K562 (cell line): Measurements from ENCODE around the gene GNAT2. TPM values are rescaled to one million over a fixed set of nuclear protein-coding genes. Genes with fewer than 3 reads are reported as not detected.

Experiments used
- ATAC-seq: fragments of 200-7000 bp; cut with Tn5 transposase; 3 replicates; pipeline ENCODE4 v1.9.1; 2020; ENCODE audit warnings: moderate library complexity
- BruUV-seq: library from RNA; stranded (reverse); fragments of 400-500 nt; replicated peaks from 2 replicates; lab custom pipeline; 2021; lab: Mats Ljungman, UMichigan
- CTCF ChIA-PET: fragments of 300-600 bp; formaldehyde crosslinking; extraction: SDS; loops from one replicate; lab custom pipeline; 2021; ENCODE audit warnings: low intra/inter-chr PET ratio; lab: Yijun Ruan, JAX
- POLR2A ChIA-PET: fragments of 300-600, 350-650 bp; sonication (Branson Sonifier 250); formaldehyde crosslinking; extraction: SDS; loops from one replicate; lab custom pipeline; 2021; ENCODE audit warnings: antibody characterized with exemption, inconsistent platforms; lab: Yijun Ruan, JAX
- DNase-seq, 4 experiments: peaks; one replicate each; pipeline versions ENCODE4 v3.0.0 to v3.0.0-alpha.2; 2011 to 2018; ENCODE audit warnings: low spot score in 3 of 4, mixed read lengths in 3 of 4; ENCODE audit errors: extremely low read depth in 1 of 4
- FAIRE-seq: peaks from 2 replicates; lab custom pipeline; 2011; peaks lifted over from hg19 to GRCh38; lab: Jason Lieb, UNC
- H2AFZ ChIP-seq: 2 replicates; pipeline ENCODE4 v1.6.0; 2011; ENCODE audit warnings: low read depth, low read length, control low read depth, inconsistent platforms
- H3K27ac ChIP-seq: fragments of 200-600 bp; 3 replicates; pipeline ENCODE4 v1.8.0; 2011; ENCODE audit warnings: low read depth, mild to moderate bottlenecking, control low read depth, inconsistent platforms, low read length, moderate library complexity, mixed read lengths; ENCODE audit errors: extremely low read depth
- H3K27me3 ChIP-seq, 2 experiments: fragments of 300-600 bp in 1 of 2; 2 replicates in 1 of 2; 3 replicates in 1 of 2; pipeline versions ENCODE4 v1.6.0 to v1.8.0; 2011; ENCODE audit warnings: inconsistent platforms in 2 of 2, low read length in 2 of 2, mild to moderate bottlenecking in 1 of 2, mixed read lengths in 1 of 2, moderate library complexity in 1 of 2; ENCODE audit not compliant: control insufficient read depth in 2 of 2, insufficient read depth in 2 of 2
- H3K36me3 ChIP-seq: fragments of 300-600 bp; 3 replicates; pipeline ENCODE4 v1.8.0; 2011; ENCODE audit warnings: mild to moderate bottlenecking, low read length, inconsistent platforms; ENCODE audit not compliant: control insufficient read depth, insufficient read depth
- H3K4me1 ChIP-seq, 2 experiments: fragments of 200-600 bp in 1 of 2; replicated peaks in 1 of 2; 2 replicates in 1 of 2; 3 replicates in 1 of 2; pipeline versions ENCODE4 v1.5.1 to v1.8.0; 2011; ENCODE audit warnings: inconsistent platforms in 2 of 2, low read length in 2 of 2, mild to moderate bottlenecking in 1 of 2, mixed read lengths in 1 of 2, moderate library complexity in 1 of 2; ENCODE audit not compliant: control insufficient read depth in 2 of 2, insufficient read depth in 2 of 2
- H3K4me2 ChIP-seq: 2 replicates; pipeline ENCODE4 v1.6.1; 2011; ENCODE audit warnings: low read length, control low read depth, inconsistent platforms, mixed read lengths; ENCODE audit not compliant: insufficient read depth
- H3K4me3 ChIP-seq: fragments of 200-600 bp; sonication (generic), shearing (Covaris generic); 2 replicates; pipeline ENCODE4 v1.5.1; 2016; ENCODE audit warnings: control low read depth, inconsistent platforms
- H3K79me2 ChIP-seq: fragments of 200-600 bp; 3 replicates; pipeline ENCODE4 v1.8.0; 2011; ENCODE audit warnings: low read length, inconsistent platforms; ENCODE audit not compliant: control insufficient read depth, insufficient read depth
- H3K9ac ChIP-seq, 2 experiments: 2 replicates each; pipeline versions ENCODE4 v1.6.0 to v1.6.1; 2011; ENCODE audit warnings: low read depth in 2 of 2, low read length in 2 of 2, control low read depth in 1 of 2, inconsistent platforms in 1 of 2, mild to moderate bottlenecking in 1 of 2, mixed read lengths in 1 of 2; ENCODE audit not compliant: insufficient read depth in 1 of 2
- H3K9me1 ChIP-seq: one replicate; pipeline ENCODE4 v1.6.0; 2011; ENCODE audit warnings: inconsistent platforms, mild to moderate bottlenecking, low read length, moderate library complexity; ENCODE audit not compliant: control insufficient read depth, insufficient read depth
- H3K9me3 ChIP-seq: replicated peaks from 2 replicates; pipeline ENCODE4 v1.5.1; 2011; ENCODE audit warnings: low read depth, low read length, inconsistent platforms; ENCODE audit not compliant: control insufficient read depth, insufficient read depth
- H4K20me1 ChIP-seq: replicated peaks from 2 replicates; pipeline ENCODE4 v1.6.1; 2011; ENCODE audit warnings: low read length, inconsistent platforms, mixed read lengths; ENCODE audit not compliant: control insufficient read depth, insufficient read depth
- KAT7 ChIP-seq: sonication (generic); formaldehyde crosslinking; IDR thresholded peaks from 2 replicates; pipeline ENCODE4 v1.8.0; 2022; ENCODE audit warnings: missing genetic modification reagents, mild to moderate bottlenecking, borderline replicate concordance
- NFE2 ChIP-seq: IDR thresholded peaks from 2 replicates; pipeline ENCODE4 v1.6.1; 2014; ENCODE audit warnings: antibody characterized with exemption, low read depth
- ZNF175 ChIP-seq: fragments of 200-800 bp; sonication (Bioruptor generic); IDR thresholded peaks from 2 replicates; pipeline ENCODE4 v1.6.1; 2016; ENCODE audit warnings: low read depth, mild to moderate bottlenecking, missing genetic modification characterization, missing compliant biosample characterization
- ZNF316 ChIP-seq: fragments of 450-650 bp; IDR thresholded peaks from 2 replicates; pipeline ENCODE4 v1.6.1; 2016
- WGBS: fragments of 100-300 bp; shearing (Covaris generic); methylation state at CpG from one replicate; pipeline ENCODE4 v1.1.6; 2016; ENCODE audit warnings: low coverage, mixed read lengths; ENCODE audit not compliant: insufficient coverage; ENCODE audit errors: missing lambda C conversion rate; 5-methylcytosine and 5-hydroxymethylcytosine counted together
- in situ Hi-C: fragments of 300-500 bp; cut with MboI; formaldehyde crosslinking; loops from 4 replicates; pipeline ENCODE4 v1.15.0; 2018; ENCODE audit warnings: inconsistent platforms, mixed read lengths
- intact Hi-C: fragments of 100-400 bp; cut with micrococcal nuclease; formaldehyde crosslinking; loops from 2 replicates; pipeline ENCODE4 v1.14.2; 2022
- polyA plus RNA-seq, 8 experiments: library from polyadenylated mRNA; depleted of rRNA in 4 of 8; stranded (reverse) in 5 of 8; unstranded in 3 of 8; fragments of >200 nt; fragmentation: Nextera tagmentation in 2 of 8; fragmentation: Illumina TruSeq in 1 of 8; extraction: Ambion mirVana in 2 of 8; extraction: Trizol in 1 of 8; gene quantifications; 2 replicates each; pipeline versions ENCODE4 v1.2.1 to v1.2.3, GENCODE V29; 2011 to 2014; ENCODE audit warnings: inconsistent platforms in 1 of 8, missing spikeins in 1 of 8
- total RNA-seq, 7 experiments: library from RNA; depleted of rRNA in 6 of 7; stranded (reverse); fragments of >200 nt in 6 of 7; fragmentation: Illumina TruSeq in 2 of 7; extraction: Trizol in 2 of 7; gene quantifications; 2 replicates each; pipeline versions ENCODE4 v1.2.1 to v1.2.3, GENCODE V29; 2011 to 2021; ENCODE audit warnings: low replicate concordance in 1 of 7
- TF ChIP-seq, protein P1 (sequence below): sonication (generic); formaldehyde crosslinking; IDR thresholded peaks from 2 replicates; pipeline ENCODE4 v1.8.0; 2023; ENCODE audit warnings: mild to moderate bottlenecking, missing genetic modification reagents
- TF ChIP-seq, protein P2 (sequence below): fragments of 250-450 bp; sonication (Bioruptor Pico); IDR thresholded peaks from 2 replicates; pipeline ENCODE4 v1.4.0; 2020; ENCODE audit warnings: mild to moderate bottlenecking, moderate library complexity, borderline replicate concordance
- TF ChIP-seq, protein P3 (sequence below), 2 experiments: IDR thresholded peaks in 1 of 2; conservative IDR thresholded peaks in 1 of 2; 2 replicates each; pipeline ENCODE4 v1.6.1; 2016; ENCODE audit warnings: low read depth in 2 of 2, mild to moderate bottlenecking in 1 of 2, missing compliant biosample characterization in 1 of 2, missing genetic modification characterization in 1 of 2, moderate library complexity in 1 of 2

GNAT2 gene
- total and polyA plus RNA-seq, 9 of the 15 experiments (the other 6 are each of a cell fraction or from before 2014, with no cell fraction given): 0.06 to 0.52 (median 0.24) TPM; not detected in 1

DNA sequence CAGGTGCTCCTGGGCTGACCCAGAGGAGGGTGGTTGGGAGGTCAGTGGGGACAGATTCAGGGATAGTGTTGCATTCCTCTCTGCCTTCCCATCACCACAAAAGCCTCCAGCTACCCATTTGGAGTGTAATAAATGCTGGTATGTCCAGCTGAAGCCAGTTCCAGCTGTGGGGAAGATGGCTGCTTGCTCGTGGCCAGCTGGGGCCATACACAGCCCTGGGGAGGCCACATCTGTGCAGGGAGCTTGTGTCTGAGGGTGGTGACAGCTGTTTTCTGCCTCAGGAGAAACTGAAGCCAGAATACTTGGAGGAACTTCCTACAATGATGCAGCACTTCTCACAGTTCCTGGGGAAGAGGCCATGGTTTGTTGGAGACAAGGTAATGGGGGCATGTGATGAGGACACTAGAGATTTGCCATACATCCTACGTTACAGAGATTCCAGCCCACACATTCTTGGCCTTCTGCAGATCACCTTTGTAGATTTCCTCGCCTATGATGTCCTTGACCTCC is 39.2 kb upstream of the GNAT2 start:
- no TSS peak for BruUV-seq
- H3K4me2 ChIP-seq: no peak overlapping the region
- H2AFZ ChIP-seq: no peak overlapping the region
- peak overlapping the region in 1 of 2 experiments; percentile 77; a peak in 2 of 4 replicates for H3K9ac ChIP-seq
- DNase-seq: no peak
- H3K9me1 ChIP-seq: no peaks in the 10 kb centered on the region
- peaks cover 0 to 24% of the 10 kb centered on the region in 2 experiments; a peak in 3 of 5 replicates for H3K4me1 ChIP-seq
- POLR2A ChIA-PET: interaction anchor here (0.7 to 1.6 kb wide), 4 partner anchors 9 to 20 kb away, joined by 3 to 4 read pairs (median 3); partner anchors contain the start of gene GSTM2
- ATAC-seq: no peak
- no peaks in the 10 kb centered on the region for H3K27me3 ChIP-seq
- WGBS: 25% methylated on average over 3 of the region's 3 CpGs
- no peaks in the 10 kb centered on the region for H3K9me3 ChIP-seq
- peaks cover 14% of the 10 kb centered on the region; the same call in 2 of the 3 replicates for H3K36me3 ChIP-seq
- in situ Hi-C loops (no loop called here), intact Hi-C loops (no loop called here)
- no peak overlapping the region for H3K27ac ChIP-seq
- H4K20me1 ChIP-seq: no peaks in the 10 kb centered on the region
- CTCF ChIA-PET: no interaction called here
- no peak overlapping the region for H3K4me3 ChIP-seq
- 0 out of 3 replicates have a peak, but pooled peaks cover 2% of the 10 kb centered on the region for H3K79me2 ChIP-seq
- no peak for FAIRE-seq
- TF ChIP-seq KAT7 (CRISPR knock-in tag) (no peak), NFE2 (peak; percentile 79), ZNF175 (CRISPR knock-in tag) (no peak), ZNF316 (peak; percentile 28)
- TF ChIP-seq, protein P1, sequence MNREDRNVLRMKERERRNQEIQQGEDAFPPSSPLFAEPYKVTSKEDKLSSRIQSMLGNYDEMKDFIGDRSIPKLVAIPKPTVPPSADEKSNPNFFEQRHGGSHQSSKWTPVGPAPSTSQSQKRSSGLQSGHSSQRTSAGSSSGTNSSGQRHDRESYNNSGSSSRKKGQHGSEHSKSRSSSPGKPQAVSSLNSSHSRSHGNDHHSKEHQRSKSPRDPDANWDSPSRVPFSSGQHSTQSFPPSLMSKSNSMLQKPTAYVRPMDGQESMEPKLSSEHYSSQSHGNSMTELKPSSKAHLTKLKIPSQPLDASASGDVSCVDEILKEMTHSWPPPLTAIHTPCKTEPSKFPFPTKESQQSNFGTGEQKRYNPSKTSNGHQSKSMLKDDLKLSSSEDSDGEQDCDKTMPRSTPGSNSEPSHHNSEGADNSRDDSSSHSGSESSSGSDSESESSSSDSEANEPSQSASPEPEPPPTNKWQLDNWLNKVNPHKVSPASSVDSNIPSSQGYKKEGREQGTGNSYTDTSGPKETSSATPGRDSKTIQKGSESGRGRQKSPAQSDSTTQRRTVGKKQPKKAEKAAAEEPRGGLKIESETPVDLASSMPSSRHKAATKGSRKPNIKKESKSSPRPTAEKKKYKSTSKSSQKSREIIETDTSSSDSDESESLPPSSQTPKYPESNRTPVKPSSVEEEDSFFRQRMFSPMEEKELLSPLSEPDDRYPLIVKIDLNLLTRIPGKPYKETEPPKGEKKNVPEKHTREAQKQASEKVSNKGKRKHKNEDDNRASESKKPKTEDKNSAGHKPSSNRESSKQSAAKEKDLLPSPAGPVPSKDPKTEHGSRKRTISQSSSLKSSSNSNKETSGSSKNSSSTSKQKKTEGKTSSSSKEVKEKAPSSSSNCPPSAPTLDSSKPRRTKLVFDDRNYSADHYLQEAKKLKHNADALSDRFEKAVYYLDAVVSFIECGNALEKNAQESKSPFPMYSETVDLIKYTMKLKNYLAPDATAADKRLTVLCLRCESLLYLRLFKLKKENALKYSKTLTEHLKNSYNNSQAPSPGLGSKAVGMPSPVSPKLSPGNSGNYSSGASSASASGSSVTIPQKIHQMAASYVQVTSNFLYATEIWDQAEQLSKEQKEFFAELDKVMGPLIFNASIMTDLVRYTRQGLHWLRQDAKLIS (CRISPR knock-in tag): 0 out of 2 replicates have a peak, but pooled peaks have one; percentile 29
- TF ChIP-seq, protein P2, sequence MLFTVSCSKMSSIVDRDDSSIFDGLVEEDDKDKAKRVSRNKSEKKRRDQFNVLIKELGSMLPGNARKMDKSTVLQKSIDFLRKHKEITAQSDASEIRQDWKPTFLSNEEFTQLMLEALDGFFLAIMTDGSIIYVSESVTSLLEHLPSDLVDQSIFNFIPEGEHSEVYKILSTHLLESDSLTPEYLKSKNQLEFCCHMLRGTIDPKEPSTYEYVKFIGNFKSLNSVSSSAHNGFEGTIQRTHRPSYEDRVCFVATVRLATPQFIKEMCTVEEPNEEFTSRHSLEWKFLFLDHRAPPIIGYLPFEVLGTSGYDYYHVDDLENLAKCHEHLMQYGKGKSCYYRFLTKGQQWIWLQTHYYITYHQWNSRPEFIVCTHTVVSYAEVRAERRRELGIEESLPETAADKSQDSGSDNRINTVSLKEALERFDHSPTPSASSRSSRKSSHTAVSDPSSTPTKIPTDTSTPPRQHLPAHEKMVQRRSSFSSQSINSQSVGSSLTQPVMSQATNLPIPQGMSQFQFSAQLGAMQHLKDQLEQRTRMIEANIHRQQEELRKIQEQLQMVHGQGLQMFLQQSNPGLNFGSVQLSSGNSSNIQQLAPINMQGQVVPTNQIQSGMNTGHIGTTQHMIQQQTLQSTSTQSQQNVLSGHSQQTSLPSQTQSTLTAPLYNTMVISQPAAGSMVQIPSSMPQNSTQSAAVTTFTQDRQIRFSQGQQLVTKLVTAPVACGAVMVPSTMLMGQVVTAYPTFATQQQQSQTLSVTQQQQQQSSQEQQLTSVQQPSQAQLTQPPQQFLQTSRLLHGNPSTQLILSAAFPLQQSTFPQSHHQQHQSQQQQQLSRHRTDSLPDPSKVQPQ (CRISPR knock-in tag): no peak
- TF ChIP-seq, protein P3, sequence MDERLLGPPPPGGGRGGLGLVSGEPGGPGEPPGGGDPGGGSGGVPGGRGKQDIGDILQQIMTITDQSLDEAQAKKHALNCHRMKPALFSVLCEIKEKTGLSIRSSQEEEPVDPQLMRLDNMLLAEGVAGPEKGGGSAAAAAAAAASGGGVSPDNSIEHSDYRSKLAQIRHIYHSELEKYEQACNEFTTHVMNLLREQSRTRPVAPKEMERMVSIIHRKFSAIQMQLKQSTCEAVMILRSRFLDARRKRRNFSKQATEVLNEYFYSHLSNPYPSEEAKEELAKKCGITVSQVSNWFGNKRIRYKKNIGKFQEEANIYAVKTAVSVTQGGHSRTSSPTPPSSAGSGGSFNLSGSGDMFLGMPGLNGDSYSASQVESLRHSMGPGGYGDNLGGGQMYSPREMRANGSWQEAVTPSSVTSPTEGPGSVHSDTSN (CRISPR knock-in tag; IDR thresholded peaks at IDR 0.05; ENCODE audit: low read depth): no peak
- TF ChIP-seq, protein P3 (tag; conservative IDR thresholded peaks at IDR 0.05; ENCODE audit: low read depth): 0 out of 2 replicates have a peak, but pooled peaks have one; percentile 8
